KMS-11 (cell line): ENCODE results near the gene ASCL2.

Source experiments
- H2AFZ ChIP-seq: fragments of 200-600 bp; sonication (generic); 2 replicates; pipeline ENCODE4 v1.6.1; 2016; ENCODE audit warnings: antibody characterized with exemption, mixed run types, low read depth
- H3K27ac ChIP-seq: fragments of 200-600 bp; sonication (generic); 2 replicates; pipeline ENCODE4 v1.6.1; 2016; ENCODE audit warnings: mild to moderate bottlenecking, mixed run types
- H3K27me3 ChIP-seq: fragments of 200-600 bp; sonication (generic); 2 replicates; pipeline ENCODE4 v1.6.1; 2017; ENCODE audit warnings: mild to moderate bottlenecking, low read depth, mixed run types, moderate library complexity; ENCODE audit not compliant: insufficient read depth
- H3K36me3 ChIP-seq: fragments of 200-600 bp; sonication (generic); 2 replicates; pipeline ENCODE4 v1.6.1; 2017; ENCODE audit warnings: mild to moderate bottlenecking, mixed run types; ENCODE audit not compliant: insufficient read depth
- H3K4me1 ChIP-seq: fragments of 200-600 bp; sonication (generic); 2 replicates; pipeline ENCODE4 v1.6.1; 2016; ENCODE audit warnings: mild to moderate bottlenecking, low read depth, mixed run types; ENCODE audit not compliant: poor library complexity, severe bottlenecking
- H3K4me2 ChIP-seq: fragments of 200-600 bp; sonication (generic); 2 replicates; pipeline ENCODE4 v1.7.0; 2016; ENCODE audit warnings: mild to moderate bottlenecking, mixed run types
- H3K4me3 ChIP-seq: fragments of 200-600 bp; sonication (generic); IDR thresholded peaks from 2 replicates; pipeline ENCODE4 v1.6.1; 2017; ENCODE audit warnings: low read depth, low read length, mixed read lengths; ENCODE audit not compliant: insufficient read depth
- H3K79me2 ChIP-seq: fragments of 200-600 bp; sonication (generic); 2 replicates; pipeline ENCODE4 v1.6.1; 2016; ENCODE audit warnings: low read depth, mixed run types; ENCODE audit not compliant: insufficient read depth
- H3K9ac ChIP-seq: fragments of 200-600 bp; sonication (generic); 2 replicates; pipeline ENCODE4 v1.6.1; 2016; ENCODE audit warnings: mild to moderate bottlenecking, mixed run types
- H4K20me1 ChIP-seq: fragments of 200-600 bp; sonication (generic); 2 replicates; pipeline ENCODE4 v1.6.1; 2016; ENCODE audit warnings: mild to moderate bottlenecking, mixed run types; ENCODE audit not compliant: insufficient read depth
- CTCF ChIP-seq: fragments of 200-600 bp; sonication (generic); conservative IDR thresholded peaks from 2 replicates; pipeline ENCODE4 v1.6.1; 2017; ENCODE audit warnings: low read depth, mild to moderate bottlenecking, antibody characterized with exemption, low read length, moderate library complexity, mixed read lengths

The ASCL2 gene

GRCh38 chr11:2311353-2312133 lies 41.2 kb upstream of the ASCL2 start:
- H3K4me3 ChIP-seq, result no peak overlapping the region
- H3K4me1 ChIP-seq, result no peaks in the 10 kb centered on the region
- no peak overlapping the region for H3K4me2 ChIP-seq
- H3K9ac ChIP-seq, result no peak overlapping the region
- H4K20me1 ChIP-seq, result no peaks in the 10 kb centered on the region
- H3K79me2 ChIP-seq, result no peaks in the 10 kb centered on the region
- H3K36me3 ChIP-seq, result no peaks in the 10 kb centered on the region
- no peak for TF ChIP-seq CTCF
- H3K27ac ChIP-seq, result no peak overlapping the region
- H2AFZ ChIP-seq, result no peak overlapping the region
- peaks cover 33% of the 10 kb centered on the region; the same call in 1 of the 2 replicates for H3K27me3 ChIP-seq

GRCh38 chr11:2310786-2311352 lies 40.5 kb upstream of the ASCL2 start:
- no peak overlapping the region for H3K4me2 ChIP-seq
- H3K79me2 ChIP-seq, result no peaks in the 10 kb centered on the region
- no peak overlapping the region for H3K4me3 ChIP-seq
- no peak overlapping the region for H2AFZ ChIP-seq
- no peak overlapping the region for H3K27ac ChIP-seq
- TF ChIP-seq CTCF, result no peak
- H3K9ac ChIP-seq, result no peak overlapping the region
- H3K4me1 ChIP-seq, result peaks cover 4% of the 10 kb centered on the region
- H4K20me1 ChIP-seq, result no peaks in the 10 kb centered on the region
- H3K36me3 ChIP-seq, result no peaks in the 10 kb centered on the region
- H3K27me3 ChIP-seq, result peaks cover 30% of the 10 kb centered on the region; the same call in 1 of the 2 replicates

GRCh38 chr11:2310073-2310785 lies 39.8 kb upstream of the ASCL2 start:
- Histone ChIP-seq H3K9ac (no peak overlapping the region), H2AFZ (no peak overlapping the region), H3K27ac (no peak overlapping the region), H4K20me1 (no peaks in the 10 kb centered on the region), H3K4me1 (peaks cover 4% of the 10 kb centered on the region), H3K4me2 (no peak overlapping the region), H3K36me3 (no peaks in the 10 kb centered on the region), H3K27me3 (peaks cover 25% of the 10 kb centered on the region; the same call in 1 of the 2 replicates), H3K4me3 (no peak overlapping the region), H3K79me2 (no peaks in the 10 kb centered on the region)
- no peak for TF ChIP-seq CTCF

GRCh38 chr11:2309251-2310072 lies 39.1 kb upstream of the ASCL2 start:
- Histone ChIP-seq H3K4me3 (no peak overlapping the region), H3K27me3 (peaks cover 26% of the 10 kb centered on the region; the same call in 1 of the 2 replicates), H4K20me1 (no peaks in the 10 kb centered on the region), H3K4me2 (no peak overlapping the region), H3K4me1 (peaks cover 4% of the 10 kb centered on the region), H3K79me2 (no peaks in the 10 kb centered on the region), H3K9ac (no peak overlapping the region), H3K36me3 (no peaks in the 10 kb centered on the region), H2AFZ (no peak overlapping the region), H3K27ac (no peak overlapping the region)
- TF ChIP-seq CTCF, result no peak
